SHP77 (cell line): Measurements from ENCODE around the gene DNM3.
A peak's percentile ranks its signal among the peaks of the same experiment; 100 is the strongest.

Experiments used
- DNase-seq, 2 experiments: peaks; one replicate each; lab custom pipeline; 2025; lab: John Stamatoyannopoulos, UW

Gene DNM3

DNA sequence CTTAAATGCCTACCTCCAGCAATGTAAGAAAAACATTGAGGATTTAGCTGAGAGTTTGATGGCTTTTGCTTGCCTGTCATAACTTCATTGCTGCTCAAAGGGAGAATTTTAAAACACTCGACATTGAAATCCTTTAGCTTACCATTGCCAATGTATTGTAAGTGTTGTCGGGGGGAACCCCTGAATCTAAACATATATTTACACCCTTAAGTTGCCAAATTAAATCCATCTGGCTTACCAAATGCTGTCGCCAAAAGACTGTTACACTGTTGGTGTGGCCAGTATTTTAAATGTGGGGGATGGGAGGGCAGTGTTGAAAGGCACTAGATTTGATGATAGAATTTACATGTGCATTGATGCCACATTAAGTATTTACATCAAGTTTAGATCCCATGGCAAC lies 554.3 kb downstream of the DNM3 start:
- no peak for DNase-seq

- no peak for DNase-seq
Measured at GRCh38 chr1:172397221-172397620, 555.9 kb downstream of the DNM3 start.

GRCh38 chr1:172397633-172398032 lies 556.3 kb downstream of the DNM3 start:
- DNase-seq, result no peak

DNA sequence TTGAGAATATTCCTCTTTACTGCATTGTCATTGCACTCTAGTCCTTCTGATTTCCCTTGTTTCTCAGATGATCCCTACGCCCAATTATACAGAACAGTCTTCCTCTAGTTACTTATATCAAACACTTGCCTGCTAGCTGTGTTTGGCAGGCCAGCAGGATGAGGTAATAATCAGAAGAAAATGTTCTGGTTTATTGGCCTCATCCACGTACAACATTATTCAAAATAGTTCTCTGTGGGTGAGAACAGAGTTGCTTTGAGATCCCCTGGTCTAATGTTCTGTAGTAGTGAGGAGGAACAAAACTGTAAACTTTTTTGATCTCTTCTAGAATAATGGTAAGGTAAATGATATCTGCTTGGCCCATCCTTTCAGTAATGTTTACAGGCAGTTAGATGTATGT lies 556.9 kb downstream of the DNM3 start:
- DNase-seq, result no peak

DNA sequence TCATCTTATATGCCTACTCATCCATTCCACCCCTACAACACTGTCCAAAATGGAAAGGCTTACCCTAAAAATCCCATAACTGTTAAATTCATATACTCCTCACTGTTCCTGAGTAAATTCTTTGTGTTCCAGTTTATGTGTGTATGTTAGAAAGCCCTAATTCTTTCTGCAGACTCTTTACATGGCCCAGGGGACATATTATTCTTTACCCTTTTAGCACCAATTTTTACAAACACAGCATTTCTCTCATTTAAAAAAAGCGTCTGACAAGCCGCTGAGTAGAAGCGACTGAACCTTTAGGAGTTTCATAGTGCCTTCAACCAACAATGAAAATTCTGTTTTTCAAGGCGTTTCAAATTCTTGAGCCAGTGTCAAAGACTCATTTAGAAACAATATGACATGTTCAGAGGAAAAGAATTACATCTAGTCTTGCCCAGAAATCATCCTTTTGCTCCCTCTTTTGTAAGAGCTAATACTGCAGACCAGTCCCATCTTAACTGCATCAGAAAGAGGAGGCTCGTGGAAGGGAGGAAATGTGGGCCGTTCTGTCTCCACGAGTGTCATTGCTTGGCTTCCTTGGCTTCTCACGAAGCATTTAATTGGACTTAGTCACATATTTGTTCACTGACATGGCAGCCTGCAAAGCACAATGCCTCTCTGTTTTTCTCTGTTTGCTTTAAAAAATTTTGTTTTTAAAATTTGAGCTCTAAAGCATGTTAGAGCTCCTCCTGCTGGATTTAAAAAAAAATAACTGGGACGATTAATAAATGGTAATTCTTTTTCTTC lies 557.9 kb downstream of the DNM3 start:
- peak; percentile 34 to 37 for DNase-seq

DNA sequence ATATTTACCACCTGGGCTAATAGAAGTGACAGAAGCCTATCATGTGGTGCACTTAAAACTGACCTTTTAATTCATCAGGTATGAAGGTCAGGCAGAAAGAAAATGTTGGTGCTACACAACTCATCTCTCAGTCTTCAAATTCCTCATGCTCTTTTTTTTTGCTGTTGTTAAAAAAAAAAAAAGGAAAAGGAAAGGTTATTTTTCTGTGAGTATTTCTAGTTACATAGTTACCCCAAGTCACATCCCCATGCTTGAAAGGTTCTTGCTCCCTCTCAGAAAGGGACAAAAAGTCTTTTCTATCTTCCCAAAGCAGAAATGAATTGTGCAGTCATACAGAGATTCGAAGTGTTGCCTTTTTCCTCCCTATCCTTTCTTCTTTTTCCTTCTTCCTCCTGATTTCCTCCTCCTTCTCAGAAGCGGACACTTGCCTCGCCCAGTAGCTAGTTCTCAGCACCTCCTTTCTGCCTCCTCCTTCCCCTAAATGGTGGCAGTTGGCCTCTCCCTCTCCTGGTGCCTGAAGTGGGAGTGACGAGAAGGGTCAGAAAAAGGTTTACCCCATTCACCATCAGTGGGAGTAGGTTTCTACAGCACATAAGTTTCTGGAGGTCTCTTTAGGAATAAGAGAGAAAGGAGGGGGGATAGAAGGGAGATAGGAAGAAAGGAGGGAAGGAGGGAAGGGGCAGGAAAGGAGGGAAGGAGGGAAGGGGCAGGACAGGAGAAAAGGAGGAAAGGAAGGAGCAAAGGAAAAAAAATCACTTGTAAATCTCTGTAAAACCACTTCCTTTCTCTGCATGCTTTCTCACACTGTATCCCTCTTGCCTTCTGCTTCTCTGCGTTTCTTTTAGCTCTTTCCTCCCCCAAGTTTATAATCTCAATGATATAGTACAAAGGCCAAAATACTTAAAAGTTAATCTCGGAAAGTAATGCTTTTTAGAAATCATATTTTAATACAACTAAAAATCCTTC lies 558.7 kb downstream of the DNM3 start:
- no peak for DNase-seq

GRCh38 chr1:172400722-172401105 lies 559.4 kb downstream of the DNM3 start:
- DNase-seq, result no peak

- no peak for DNase-seq
Measured at GRCh38 chr1:172401477-172401876, 560.2 kb downstream of the DNM3 start.

DNA sequence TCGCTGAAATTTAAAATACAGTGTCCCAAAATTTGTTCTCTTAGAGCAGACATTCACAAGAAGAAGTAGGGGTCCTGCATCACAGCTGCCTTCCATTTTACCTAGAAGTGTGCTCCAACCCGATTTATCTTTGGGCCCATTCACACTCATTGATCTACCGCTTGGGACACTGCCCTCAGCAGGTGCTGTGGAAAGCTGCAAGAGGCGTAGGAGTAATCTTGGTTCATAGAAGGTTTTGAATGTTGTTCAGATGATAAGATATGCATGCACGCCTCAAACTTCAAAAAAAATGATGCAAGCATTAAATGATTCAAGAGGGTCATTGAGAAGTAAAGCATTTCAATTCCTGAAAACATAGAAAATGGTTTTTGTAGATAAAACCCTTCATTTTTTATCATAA lies 560.6 kb downstream of the DNM3 start:
- no peak for DNase-seq

GRCh38 chr1:172402878-172403569 lies 561.7 kb downstream of the DNM3 start:
- DNase-seq, result no peak

GRCh38 chr1:172404121-172404520 lies 562.8 kb downstream of the DNM3 start:
- no peak for DNase-seq

DNA sequence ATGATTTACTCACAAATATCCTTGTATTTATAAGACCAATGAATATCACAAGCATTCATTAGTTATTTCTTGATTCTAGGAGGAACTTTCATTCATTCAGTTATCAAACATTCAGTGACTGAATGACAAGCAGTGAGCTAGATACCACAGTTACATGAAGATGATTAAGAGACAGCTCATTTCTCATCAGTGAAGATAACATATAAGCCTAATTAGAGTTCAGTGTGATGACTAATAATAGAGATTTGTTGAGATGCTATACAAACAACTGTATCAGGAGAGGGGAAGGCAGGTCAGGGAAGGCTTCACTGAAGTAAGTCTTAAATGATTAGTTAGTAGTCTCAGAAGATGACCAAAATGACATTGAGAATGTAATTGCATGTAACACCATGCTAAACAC lies 564.6 kb downstream of the DNM3 start:
- DNase-seq, result no peak

GRCh38 chr1:172406968-172407367 lies 565.7 kb downstream of the DNM3 start:
- no peak for DNase-seq

DNA sequence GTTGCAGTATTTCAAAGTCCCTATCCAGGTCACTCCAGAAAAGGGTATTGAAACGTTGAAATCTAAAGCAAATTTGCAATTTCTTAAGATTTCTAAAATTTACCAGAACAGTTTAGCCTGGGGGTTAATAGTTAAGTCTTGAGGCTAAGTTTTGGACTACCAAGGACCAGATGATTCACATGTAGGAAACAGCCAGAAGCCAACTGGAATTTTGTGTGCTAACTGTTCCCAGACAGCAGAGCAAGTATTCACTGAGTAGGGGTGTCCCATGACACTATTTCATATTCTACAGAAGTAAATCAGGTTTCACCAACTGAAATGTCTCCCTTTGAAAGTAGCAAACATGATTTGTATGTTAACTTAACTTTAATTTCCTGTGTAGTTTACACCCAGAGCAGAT lies 567.7 kb downstream of the DNM3 start:
- no peak for DNase-seq

DNA sequence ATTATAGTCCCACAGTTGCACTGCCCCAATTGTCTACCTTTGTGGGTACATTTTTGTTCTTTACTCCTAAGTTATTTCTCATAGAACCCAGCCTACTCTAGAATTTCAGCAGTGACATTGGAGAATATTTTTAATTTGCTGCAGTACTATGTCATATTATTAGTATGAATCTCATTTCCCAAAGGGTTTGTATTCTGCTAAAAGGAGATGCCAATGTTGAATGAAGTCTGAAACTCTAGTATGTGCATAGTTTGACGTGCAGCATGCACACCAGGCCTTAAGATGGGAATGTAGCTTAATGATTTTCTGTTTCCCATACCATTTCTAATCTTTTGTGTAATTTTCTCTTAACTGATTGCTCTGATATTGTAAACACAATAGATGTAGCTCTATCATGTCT lies 568.7 kb downstream of the DNM3 start:
- DNase-seq, result no peak

GRCh38 chr1:172411791-172412338 lies 570.6 kb downstream of the DNM3 start:
- DNase-seq, result no peak

DNA sequence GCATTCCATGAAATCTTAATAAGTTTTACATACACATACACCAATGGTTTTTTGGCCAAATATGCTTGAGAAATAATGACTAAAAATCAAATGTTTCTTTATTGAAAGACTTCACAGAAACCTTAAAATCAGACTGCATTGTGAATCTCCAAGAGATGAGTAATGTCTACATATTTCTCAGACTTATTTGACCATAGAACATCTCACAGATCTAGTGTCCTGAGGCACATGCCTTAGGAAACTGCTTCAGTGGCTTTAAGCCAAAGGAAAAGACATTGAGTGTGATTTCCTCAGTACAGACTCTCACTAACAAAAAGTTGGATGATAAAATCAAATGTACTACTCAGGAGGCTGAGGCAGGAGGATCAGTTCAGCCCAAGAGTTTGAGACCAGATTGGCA lies 573.0 kb downstream of the DNM3 start:
- DNase-seq, result no peak

- no peak for DNase-seq
Measured at GRCh38 chr1:172416496-172417035, 575.3 kb downstream of the DNM3 start.

DNA sequence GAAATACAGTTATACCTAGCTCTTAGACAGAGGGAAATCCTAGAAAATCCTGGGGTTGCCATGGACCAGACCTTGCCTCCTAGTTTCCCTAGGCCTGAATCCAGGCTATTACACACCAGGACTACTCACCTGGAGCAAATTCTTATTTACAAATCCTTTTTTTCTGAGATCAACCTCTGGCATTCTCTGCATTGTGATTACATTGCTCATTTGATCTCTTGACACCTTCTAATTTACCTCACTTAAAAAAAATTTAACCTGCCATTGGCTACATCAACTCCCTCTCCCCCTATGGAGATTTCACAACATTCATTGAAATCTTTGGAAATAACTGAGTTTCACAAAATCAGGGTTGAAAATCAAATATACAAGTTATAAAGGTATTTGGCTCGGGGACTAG lies 576.3 kb downstream of the DNM3 start:
- no peak for DNase-seq

- DNase-seq, result no peak
Measured at GRCh38 chr1:172420385-172420784, 579.1 kb downstream of the DNM3 start, which contains the start of gene C1orf105. TSS of gene C1orf105 (plus strand) at chr1:172420685. CDS start at chr1:172420886, 201 bp downstream.

GRCh38 chr1:172421974-172422604 lies 580.8 kb downstream of the DNM3 start:
- DNase-seq, result no peak
